H1 (cell line): ENCODE data around the gene TOP2B. TPM values are rescaled to one million over a fixed set of nuclear protein-coding genes. Genes with fewer than 3 reads are reported as not detected.

ENCODE experiments used
- JUN ChIP-seq: IDR thresholded peaks from 2 replicates; pipeline ENCODE4 v1.6.1; 2011; ENCODE audit warnings: low read depth, mild to moderate bottlenecking, improper control_type of control experiment, low read length
- KDM5A ChIP-seq: fragments of 200-600 bp; IDR thresholded peaks from 2 replicates; pipeline ENCODE4 v1.7.1; 2012; ENCODE audit warnings: mild to moderate bottlenecking, low read length, inconsistent platforms, mixed read lengths
- NANOG ChIP-seq: IDR thresholded peaks from 2 replicates; pipeline ENCODE4 v1.6.1; 2011; ENCODE audit warnings: low read length, low read depth, mild to moderate bottlenecking, inconsistent platforms; ENCODE audit not compliant: insufficient read depth, poor library complexity, severe bottlenecking
- SP2 ChIP-seq: IDR thresholded peaks from 2 replicates; pipeline ENCODE4 v1.6.1; 2012; ENCODE audit warnings: mild to moderate bottlenecking, low read length, inconsistent platforms
- SUZ12 ChIP-seq: fragments of 200-600 bp; sonication (generic); IDR thresholded peaks from 2 replicates; pipeline ENCODE4 v1.6.1; 2012; ENCODE audit warnings: mild to moderate bottlenecking, inconsistent platforms, low read length, moderate library complexity, mixed read lengths
- USF2 ChIP-seq: IDR thresholded peaks from 2 replicates; pipeline ENCODE4 v1.6.1; 2011; ENCODE audit warnings: low read length, improper control_type of control experiment
- polyA plus RNA-seq, 7 experiments: library from polyadenylated mRNA; depleted of rRNA in 3 of 7; stranded (reverse) in 5 of 7; unstranded in 2 of 7; fragments of >200 nt in 5 of 7; fragments of 200-250 nt in 2 of 7; gene quantifications; 1 replicate in 5 of 7; 2 replicates in 1 of 7; 4 replicates in 1 of 7; pipeline versions ENCODE4 v1.2.1 to v1.2.3, GENCODE V29; 2011 to 2013; ENCODE audit warnings: missing spikeins in 2 of 7, mixed read lengths in 2 of 7
- total RNA-seq: library from RNA; stranded (reverse); fragmentation: NEBNext Ultra II Directional; extraction: Animal tissue kit (Norgen Biotek cat#: 25700); gene quantifications from 2 replicates; pipeline ENCODE4 v1.2.1, GENCODE V29; 2021
- TF ChIP-seq, protein P1 (sequence below): IDR thresholded peaks from 2 replicates; pipeline ENCODE4 v1.6.1; 2012; ENCODE audit warnings: inconsistent platforms

TOP2B gene
- total and polyA plus RNA-seq, 2 of the 8 experiments (the other 6 are each of a cell fraction or from before 2014, with no cell fraction given): 34.9 to 206 TPM

GRCh38 chr3:25679642-25680302 is 15.1 kb upstream of the TOP2B start (continued):
- TF ChIP-seq USF2: no peak
- no peak for TF ChIP-seq NANOG
- no peak for TF ChIP-seq SUZ12
- TF ChIP-seq, protein P1, sequence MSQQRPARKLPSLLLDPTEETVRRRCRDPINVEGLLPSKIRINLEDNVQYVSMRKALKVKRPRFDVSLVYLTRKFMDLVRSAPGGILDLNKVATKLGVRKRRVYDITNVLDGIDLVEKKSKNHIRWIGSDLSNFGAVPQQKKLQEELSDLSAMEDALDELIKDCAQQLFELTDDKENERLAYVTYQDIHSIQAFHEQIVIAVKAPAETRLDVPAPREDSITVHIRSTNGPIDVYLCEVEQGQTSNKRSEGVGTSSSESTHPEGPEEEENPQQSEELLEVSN: no peak
- no peak for TF ChIP-seq KDM5A
- no peak for TF ChIP-seq SP2
- TF ChIP-seq JUN: no peak
